ENCODE data around the gene SGPL1.

SGPL1 gene

GRCh38 chr10:70927189-70927943 is 111.6 kb downstream of the SGPL1 start:
- FAIRE-seq: no peak

- no peak for FAIRE-seq
Observed at GRCh38 chr10:70928140-70928539, 112.4 kb downstream of the SGPL1 start.

- FAIRE-seq: no peak
Observed at GRCh38 chr10:70930263-70931000, 114.7 kb downstream of the SGPL1 start.

All from endometrium (tissue), 2 donors.